IPS-NIHi11 (cell line): Measurements from ENCODE around the gene PDE1C.

Experiments used
- DNase-seq: peaks from one replicate; pipeline ENCODE4 v3.0.0; 2012; ENCODE audit warnings: mixed read lengths, low spot score

PDE1C gene

DNA sequence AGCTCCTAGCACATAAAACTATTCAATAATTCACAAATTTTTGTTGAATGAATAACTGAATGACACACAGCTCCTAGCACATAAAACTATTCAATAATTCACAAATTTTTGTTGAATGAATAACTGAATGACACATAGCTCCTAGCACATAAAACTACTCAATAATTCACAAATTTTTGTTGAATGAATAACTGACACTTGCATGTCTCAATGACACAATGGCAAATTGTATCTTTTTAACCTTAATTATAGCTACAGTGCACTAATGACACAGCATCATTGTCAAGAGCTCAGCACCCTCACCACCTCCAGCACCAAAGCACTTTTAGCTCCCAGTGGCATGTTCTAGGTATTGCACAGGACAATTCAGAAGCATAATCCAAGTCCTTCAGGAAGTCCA is 131.6 kb downstream of the PDE1C start:
- DNase-seq = no peak

DNA sequence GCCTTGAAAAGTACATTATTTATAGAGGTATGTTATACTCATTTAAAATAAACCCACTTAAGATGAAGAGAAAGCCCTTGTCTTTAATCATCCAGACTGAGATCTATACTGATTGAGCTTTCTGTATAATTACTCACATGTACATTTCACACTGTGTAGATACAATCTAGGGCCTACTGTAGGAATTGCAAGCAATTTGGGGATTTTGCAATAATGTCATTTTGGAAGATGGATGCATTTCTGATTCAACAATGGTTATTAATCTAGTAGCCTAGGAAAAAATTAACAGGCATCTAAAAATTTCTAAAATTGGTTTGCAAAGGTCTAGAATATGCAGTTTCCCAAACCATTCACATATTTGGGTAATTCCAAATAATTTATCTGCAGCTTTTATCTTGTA is 132.2 kb downstream of the PDE1C start:
- DNase-seq = no peak

DNA sequence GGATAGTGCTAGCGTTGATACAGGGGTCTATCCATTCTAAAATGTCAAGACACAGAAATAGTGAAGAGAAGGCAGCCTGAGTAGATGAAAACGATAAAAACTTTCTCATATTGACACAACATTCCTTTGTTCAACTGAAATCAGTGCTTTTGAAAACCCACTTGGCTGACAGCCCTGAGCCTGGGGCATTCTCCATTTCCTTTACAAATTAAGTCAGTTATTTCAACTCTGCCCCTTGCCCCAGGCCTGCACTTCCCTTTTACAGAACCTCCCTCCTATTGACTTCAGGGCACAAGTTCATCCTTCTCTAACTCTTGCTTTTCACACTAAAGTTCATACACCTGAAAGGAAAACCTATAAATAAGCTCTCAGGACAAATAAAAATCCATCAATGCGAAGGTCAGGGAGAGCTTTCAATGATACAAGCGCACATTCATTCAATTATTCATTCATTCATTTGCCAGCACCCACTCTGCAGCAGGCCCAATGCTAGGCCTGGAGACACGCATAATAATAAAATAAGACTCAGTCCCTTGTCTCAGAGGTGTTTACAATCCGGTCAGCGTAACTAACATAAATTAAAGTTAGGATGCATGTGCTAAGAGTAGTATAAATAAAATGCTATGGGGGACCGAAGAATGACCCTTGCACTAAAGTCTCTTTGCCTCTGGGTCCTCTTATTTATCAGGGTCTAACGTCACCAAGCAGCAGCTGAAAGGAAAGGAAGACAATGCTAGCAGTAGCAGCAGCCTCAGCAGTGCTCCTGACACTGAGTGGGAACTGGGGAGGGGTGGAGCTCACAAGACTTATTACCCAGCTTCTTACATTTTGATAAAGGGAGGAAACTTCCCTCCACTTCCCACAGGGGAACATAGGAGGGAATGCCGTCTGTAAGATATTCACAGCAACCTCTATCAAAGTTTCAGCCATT is 134.8 kb downstream of the PDE1C start:
- DNase-seq = no peak

DNA sequence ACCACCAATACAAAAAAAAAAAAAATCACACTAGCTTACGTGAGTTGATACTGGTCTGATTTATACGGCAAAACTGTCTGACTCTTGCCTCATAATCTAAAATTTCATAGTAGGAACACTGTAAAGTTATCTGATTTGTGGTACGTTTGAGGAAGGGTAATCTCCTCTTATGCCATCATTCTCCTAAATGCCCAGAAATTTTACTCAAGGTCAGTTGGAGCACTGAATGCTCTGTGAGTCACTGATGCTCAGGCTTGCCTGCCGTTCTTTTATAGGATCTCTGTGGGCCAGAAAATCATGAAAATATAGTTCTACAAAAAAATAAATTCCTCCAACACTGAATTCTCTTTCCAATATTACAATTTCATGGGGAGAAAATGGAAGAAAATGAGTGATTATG is 135.7 kb downstream of the PDE1C start:
- no peak for DNase-seq

GRCh38 chr7:31933481-31933880 is 136.7 kb downstream of the PDE1C start:
- DNase-seq = no peak

GRCh38 chr7:31926991-31927584 is 143.1 kb downstream of the PDE1C start:
- no peak for DNase-seq

GRCh38 chr7:31925753-31926454 is 144.3 kb downstream of the PDE1C start:
- DNase-seq = no peak

GRCh38 chr7:31924251-31924650 is 146.0 kb downstream of the PDE1C start:
- no peak for DNase-seq

DNA sequence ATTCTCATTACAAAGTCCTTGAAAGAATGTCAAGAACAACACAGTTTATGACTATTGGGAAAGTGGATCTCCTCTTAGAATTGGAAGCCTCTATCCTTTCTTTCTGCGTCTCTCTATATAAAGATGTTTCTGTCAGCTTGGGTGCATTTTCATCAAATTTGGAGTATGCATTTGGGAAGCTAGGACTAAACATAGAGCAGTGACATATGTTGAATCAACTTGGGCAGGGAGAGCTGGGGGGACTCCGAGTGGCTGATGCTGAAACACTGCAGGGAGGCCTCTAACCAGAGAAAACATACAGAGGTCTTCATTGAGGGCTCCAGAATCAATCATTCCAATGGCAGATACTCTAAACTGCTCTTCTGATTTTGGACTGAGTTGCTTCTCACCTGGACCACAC is 147.4 kb downstream of the PDE1C start:
- DNase-seq = no peak

DNA sequence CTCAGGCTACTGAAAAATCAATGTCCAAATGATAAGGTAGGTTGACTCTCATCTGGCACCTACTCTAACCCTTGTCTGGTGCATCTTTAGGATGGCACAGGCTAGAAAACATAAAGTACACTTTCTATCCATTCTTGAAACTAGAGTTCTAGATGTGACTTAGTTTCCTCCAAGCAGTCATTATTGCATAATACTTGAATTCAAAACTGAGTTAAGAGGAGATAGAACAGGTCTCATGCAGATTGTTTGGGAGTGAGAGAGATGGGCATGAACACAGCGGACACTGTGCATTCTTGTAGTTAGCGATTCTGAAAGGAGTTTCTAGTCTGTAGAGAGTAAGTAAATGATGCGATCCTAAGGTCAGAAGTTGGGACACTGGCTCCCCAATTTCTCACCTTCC is 149.2 kb downstream of the PDE1C start:
- DNase-seq = no peak

GRCh38 chr7:31919678-31920369 is 150.4 kb downstream of the PDE1C start:
- DNase-seq = no peak

DNA sequence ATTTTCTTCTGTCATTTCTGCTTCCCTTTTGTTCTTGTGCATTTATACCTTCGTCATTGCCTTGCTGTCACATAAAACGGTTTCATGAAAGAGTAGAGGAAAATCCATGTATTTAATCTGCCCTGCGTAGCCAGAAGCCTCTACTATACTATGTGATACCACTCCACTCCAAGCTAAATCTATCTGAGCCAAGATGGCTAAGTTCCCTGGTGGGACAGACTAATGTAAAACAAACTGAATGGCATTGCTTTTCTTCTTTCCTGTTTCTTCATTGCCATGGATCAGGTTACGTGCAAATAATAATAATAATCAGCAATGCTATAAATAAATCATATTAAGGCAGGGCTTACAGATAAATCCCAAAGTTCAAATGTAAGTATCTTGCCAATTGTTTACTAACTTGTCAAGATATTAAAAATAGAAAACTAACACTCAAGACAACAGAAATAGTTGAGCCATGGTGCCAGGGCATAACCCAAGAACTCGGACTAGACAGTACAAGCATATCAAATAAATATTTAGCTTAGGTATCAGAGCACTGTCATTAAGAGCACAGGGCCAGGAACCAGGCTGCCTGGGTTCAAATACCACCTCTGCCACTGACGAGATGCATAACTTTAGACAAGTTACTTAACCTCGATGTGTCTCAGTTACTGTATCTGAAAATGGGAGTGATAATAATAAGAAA is 151.4 kb downstream of the PDE1C start:
- DNase-seq = no peak

DNA sequence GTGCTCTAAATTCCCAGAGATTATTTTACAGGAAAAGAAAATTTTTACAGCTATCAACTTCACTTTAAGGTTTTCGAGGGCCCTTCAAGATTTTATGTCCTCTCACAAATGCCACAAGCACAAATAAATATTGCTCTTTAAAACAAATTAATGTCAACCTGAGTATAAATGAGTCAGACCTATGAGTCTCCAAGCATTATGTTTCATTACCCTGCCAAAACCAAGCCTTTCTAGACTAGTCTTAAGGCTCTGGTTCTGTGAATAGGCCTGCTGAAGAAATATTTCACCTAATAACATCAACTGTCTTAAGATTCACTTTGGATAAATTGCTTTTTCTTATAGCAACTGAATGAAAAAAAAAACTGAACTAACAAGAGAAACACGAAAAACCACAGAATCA is 153.0 kb downstream of the PDE1C start:
- no peak for DNase-seq

- no peak for DNase-seq
Measured at GRCh38 chr7:31910191-31910590, 160.0 kb downstream of the PDE1C start.

DNA sequence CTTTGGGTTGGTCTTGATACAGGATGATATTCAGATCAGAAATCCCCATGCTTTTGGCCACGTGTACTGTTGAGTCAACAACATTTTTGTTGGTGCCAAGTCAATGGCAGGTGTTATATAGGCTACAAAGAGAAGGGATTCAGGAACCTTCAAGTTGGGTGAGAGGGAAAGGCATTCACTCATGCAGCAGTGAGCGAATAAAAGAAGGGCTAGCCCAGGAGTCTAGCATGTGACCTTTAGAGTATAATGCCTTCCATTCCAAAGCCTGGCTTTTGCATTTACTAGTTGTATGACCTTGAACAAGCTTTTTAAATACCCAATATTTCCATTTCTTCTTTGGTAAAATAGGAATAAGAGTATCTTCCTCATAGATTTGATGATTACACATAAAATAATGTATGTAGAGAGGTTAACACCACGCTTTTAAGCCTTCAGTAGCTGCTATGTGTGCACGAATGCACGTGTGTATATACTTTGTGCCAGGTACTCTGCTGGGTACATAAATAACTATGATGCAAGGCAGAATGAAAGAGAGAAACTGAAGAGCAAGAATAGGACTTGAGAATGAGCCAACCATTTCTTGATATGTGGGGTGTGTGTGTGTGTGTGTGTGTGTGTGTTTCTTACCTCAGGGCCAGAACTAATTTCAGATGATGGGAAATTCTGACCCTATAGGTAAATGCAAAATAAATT is 163.6 kb downstream of the PDE1C start:
- DNase-seq = no peak

- no peak for DNase-seq
Measured at GRCh38 chr7:31903962-31904361, 166.2 kb downstream of the PDE1C start.

GRCh38 chr7:31899356-31899927 is 170.8 kb downstream of the PDE1C start:
- no peak for DNase-seq

DNA sequence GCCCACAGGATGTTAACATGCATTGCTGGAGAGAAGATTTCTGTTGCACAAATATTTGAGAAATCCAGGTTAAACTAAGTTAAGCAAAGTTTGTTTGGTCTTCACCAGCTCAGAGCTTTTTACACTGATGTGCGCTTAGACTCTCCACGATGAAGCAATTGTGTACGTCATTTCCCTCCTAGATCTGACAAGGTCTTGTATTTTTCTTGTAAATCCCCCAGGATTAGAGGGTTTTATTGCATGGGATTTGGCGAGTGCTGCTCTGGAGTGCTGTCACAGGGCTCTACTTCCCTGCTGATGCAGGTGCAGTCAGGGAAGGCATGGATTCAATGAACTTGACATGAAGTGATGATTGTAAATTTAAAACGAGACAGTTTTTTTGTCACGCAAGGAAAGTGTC is 173.3 kb downstream of the PDE1C start:
- DNase-seq = no peak

DNA sequence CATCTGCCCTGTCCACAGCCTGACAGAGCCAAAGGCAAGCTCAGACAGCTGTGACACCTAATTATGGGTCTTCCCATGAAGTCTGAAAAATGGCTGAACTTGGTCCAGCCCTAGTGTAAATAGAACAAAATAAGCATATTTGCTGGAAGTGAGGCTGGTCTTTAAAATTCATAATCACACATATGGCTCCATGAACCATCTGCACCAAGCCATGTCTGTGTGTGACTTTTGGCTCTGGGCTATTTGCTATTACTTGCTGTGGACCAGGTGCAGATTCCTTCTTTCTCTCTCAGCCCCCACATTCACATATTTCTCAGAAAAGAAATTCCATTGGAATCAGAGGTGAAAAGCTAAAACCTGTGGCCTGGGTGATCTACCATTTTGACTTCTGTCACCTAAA is 175.9 kb downstream of the PDE1C start:
- no peak for DNase-seq

DNA sequence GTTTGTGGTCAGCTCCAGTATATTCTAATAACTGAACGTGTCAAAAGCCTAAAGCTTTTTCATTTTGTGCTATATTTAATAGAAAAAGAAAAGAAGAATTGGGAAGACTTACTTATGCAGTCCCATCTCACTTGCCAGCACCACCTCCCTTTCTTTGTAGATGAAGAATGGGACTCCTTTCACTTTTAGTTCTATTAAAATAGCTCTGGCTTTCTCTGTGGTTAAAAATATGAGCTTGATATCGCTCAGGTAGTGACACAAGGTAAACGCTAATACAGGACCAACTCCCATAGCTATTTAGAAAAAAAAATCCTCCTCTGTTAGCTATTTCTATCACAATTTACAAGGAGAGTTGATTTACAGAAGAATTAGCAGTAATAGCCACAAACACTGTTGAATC is 176.8 kb downstream of the PDE1C start:
- DNase-seq = no peak
